ENCODE measurements around the gene PARD3. TPM values are rescaled to one million over a fixed set of nuclear protein-coding genes. Genes with fewer than 3 reads are reported as not detected.

PARD3 gene
- total RNA-seq, 1 donor from 2014 or later: 51.2 TPM

GRCh38 chr10:34161777-34162370 is 653.2 kb downstream of the PARD3 start:
- Mint-ChIP-seq H3K27ac (ENCODE audit: unreplicated experiment) (no peak overlapping the region), H3K36me3 (ENCODE audit: low read depth) (peaks cover 15% of the 10 kb centered on the region), H3K4me1 (peaks cover 12% of the 10 kb centered on the region), H3K27me3 (ENCODE audit: low read depth) (no peaks in the 10 kb centered on the region), H3K4me3 (no peak overlapping the region), H3K9me3 (peaks cover 9% of the 10 kb centered on the region)
- TF ChIP-seq CTCF (conservative IDR thresholded peaks at IDR 0.05): no peak
- no peak for DNase-seq (ENCODE audit: low read depth, low spot score)

GRCh38 chr10:34160595-34160994 is 654.5 kb downstream of the PARD3 start:
- Mint-ChIP-seq H3K4me3 (no peak overlapping the region), H3K36me3 (ENCODE audit: low read depth) (peaks cover 15% of the 10 kb centered on the region), H3K27ac (ENCODE audit: unreplicated experiment) (no peak overlapping the region)

GRCh38 chr10:34157501-34157900 is 657.6 kb downstream of the PARD3 start:
- Mint-ChIP-seq H3K4me1 (peaks cover 19% of the 10 kb centered on the region), H3K27ac (ENCODE audit: unreplicated experiment) (no peak overlapping the region), H3K4me3 (no peak overlapping the region), H3K9me3 (peaks cover 5% of the 10 kb centered on the region), H3K36me3 (ENCODE audit: low read depth) (peaks cover 11% of the 10 kb centered on the region), H3K27me3 (ENCODE audit: low read depth) (no peaks in the 10 kb centered on the region)
- no peak for DNase-seq (ENCODE audit: low read depth, low spot score)
- TF ChIP-seq CTCF (conservative IDR thresholded peaks at IDR 0.05): no peak

More at GRCh38 chr10:34160595-34160994, 654.5 kb downstream of the PARD3 start:
- Mint-ChIP-seq H3K27me3 (ENCODE audit: low read depth) (no peaks in the 10 kb centered on the region), H3K9me3 (peaks cover 9% of the 10 kb centered on the region), H3K4me1 (peaks cover 13% of the 10 kb centered on the region)
- no peak for TF ChIP-seq CTCF (conservative IDR thresholded peaks at IDR 0.05)
- no peak for DNase-seq (ENCODE audit: low read depth, low spot score)

GRCh38 chr10:34156781-34157425 is 658.2 kb downstream of the PARD3 start:
- Mint-ChIP-seq H3K4me1 (peaks cover 19% of the 10 kb centered on the region), H3K27me3 (ENCODE audit: low read depth) (no peaks in the 10 kb centered on the region), H3K9me3 (peaks cover 5% of the 10 kb centered on the region), H3K4me3 (no peak overlapping the region), H3K36me3 (ENCODE audit: low read depth) (peaks cover 8% of the 10 kb centered on the region), H3K27ac (ENCODE audit: unreplicated experiment) (no peak overlapping the region)
- no peak for TF ChIP-seq CTCF (conservative IDR thresholded peaks at IDR 0.05)
- DNase-seq (ENCODE audit: low read depth, low spot score): no peak

DNA sequence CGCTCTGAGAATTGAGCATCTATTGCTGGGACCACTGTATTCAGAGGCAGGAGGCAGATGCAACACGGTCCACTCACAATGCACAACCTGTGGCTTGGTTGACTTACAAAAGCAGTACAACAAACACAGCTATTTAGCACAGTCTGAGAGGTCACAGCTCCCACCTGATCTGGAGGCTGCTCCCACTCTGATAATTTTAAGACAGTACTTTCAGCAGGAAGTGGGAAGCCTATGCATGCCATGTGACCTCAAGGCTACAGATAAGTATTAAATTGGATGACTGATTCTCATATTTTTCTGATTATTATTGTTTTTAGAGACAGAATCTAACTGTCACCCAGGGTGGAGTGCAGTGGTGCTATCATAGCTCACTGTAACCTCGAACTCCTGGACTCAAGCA is 659.3 kb downstream of the PARD3 start:
- peaks cover 3% of the 10 kb centered on the region for H3K9me3 Mint-ChIP-seq
- TF ChIP-seq CTCF (conservative IDR thresholded peaks at IDR 0.05): no peak
- DNase-seq (ENCODE audit: low read depth, low spot score): no peak
- H3K27ac Mint-ChIP-seq (ENCODE audit: unreplicated experiment): no peak overlapping the region
- H3K4me3 Mint-ChIP-seq: no peak overlapping the region
- H3K36me3 Mint-ChIP-seq (ENCODE audit: low read depth): peaks cover 2% of the 10 kb centered on the region
- H3K27me3 Mint-ChIP-seq (ENCODE audit: low read depth): no peaks in the 10 kb centered on the region
- peaks cover 19% of the 10 kb centered on the region for H3K4me1 Mint-ChIP-seq

Data from neural crest cell (in vitro differentiated cells).